Measurements from ENCODE around the gene KATNAL2.
"Not testable (repeated sequence)": the region's sequence is repeated elsewhere in the genome, so short reads cannot be mapped to it uniquely, and the experiment has no call there.

- TF ChIP-seq CTCF, POLR2A (IDR thresholded peaks at IDR 0.05): not testable (repeated sequence)
Measured at GRCh38 chr18:47028738-47029137, 111.3 kb downstream of the KATNAL2 start.
